T47D (cell line): ENCODE data around the gene ADAMTS15.

Source experiments
- DNase-seq, 2 experiments: peaks; one replicate each; pipeline versions ENCODE4 v3.0.0 to v3.0.0-alpha.2; 2011 to 2012; ENCODE audit warnings: low read depth in 1 of 2, low spot score in 1 of 2
- JUND ChIP-seq: IDR thresholded peaks from 2 replicates; pipeline ENCODE4 v1.6.1; 2012; ENCODE audit warnings: low read depth
- in situ Hi-C: cut with HindIII; loops from 2 replicates; pipeline ENCODE4 v1.10.0; 2016; ENCODE audit warnings: low sequenced_read_pairs, low pct_unique_long_range_greater_than_20kb

ADAMTS15 gene

DNA sequence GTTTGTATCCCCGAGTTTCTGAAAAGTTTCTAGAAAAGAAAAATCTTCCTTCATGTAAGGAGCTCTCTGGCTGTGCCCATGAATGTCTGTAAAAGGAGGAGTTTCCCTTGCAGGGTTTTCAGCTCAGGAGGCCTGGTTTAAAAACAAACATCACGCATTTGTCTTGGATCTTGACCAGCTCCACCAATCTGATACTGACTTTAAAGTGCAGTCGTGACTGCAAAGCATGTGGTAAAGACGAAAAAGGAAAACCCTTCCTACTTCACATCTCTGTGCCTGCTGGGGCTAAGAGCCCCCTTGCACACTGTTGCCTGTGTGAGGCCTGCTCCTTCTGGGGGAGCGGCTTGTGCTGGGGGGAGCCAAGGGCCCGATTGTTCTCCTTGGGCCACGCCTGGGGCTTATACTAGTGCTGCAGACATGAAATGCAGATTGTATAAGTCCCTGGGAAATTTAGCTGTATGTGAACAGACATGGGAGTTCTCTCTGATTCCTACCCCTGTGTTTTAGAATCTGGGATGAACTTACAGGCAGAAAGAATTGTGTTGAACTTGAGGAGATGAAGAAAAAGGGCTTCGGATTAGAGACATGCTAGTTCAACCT lies 62.1 kb downstream of the ADAMTS15 start:
- in situ Hi-C loops: no loop called here
- TF ChIP-seq JUND: no peak
- peak; percentile 90 to 93 for DNase-seq

GRCh38 chr11:130511765-130512164 lies 63.3 kb downstream of the ADAMTS15 start:
- no peak for TF ChIP-seq JUND
- in situ Hi-C loops: no loop called here
- no peak for DNase-seq

DNA sequence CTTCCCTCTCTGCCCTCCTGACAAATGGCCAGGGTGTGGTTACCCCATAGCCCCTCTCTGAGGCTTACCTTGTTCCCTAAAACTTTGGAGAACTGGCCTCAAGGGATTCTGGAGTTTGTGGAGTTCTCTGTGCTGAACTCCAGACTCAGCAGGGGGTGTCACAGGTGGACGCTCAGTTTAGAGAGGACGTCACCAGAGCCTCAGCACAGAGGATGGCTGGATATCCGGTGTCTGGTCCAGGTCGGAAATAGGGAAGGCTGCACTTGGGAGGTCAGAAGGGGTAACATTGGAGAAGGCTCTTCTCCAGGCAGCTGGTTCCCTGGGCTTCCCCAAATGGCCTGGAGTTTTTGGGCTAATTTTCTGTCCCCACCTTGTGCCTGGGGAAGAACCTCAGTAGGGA lies 64.2 kb downstream of the ADAMTS15 start:
- DNase-seq: no peak
- in situ Hi-C loops: no loop called here
- no peak for TF ChIP-seq JUND

- no peak for TF ChIP-seq JUND
- in situ Hi-C loops: no loop called here
- no peak for DNase-seq
These were observed 64.7 kb downstream of the ADAMTS15 start for GRCh38 chr11:130513132-130513531.

DNA sequence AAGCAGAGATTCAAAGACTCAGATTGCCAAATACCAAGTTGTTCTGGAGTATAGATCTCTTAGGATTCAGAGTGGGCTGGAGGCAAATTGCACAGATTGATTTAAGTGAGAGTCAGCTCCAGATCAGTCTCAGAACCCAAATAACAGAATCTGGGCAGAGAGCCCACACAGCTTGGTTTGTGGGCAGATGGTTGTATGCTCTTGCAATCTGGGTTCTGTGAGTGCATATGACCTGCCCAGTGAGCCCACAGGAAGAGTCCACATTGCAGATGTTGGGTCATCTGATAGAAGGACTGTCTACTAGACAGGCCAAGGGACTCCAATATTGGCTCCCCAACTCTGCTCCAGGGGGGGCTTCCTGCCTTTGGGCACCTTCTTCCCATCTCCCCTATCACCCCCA lies 65.9 kb downstream of the ADAMTS15 start:
- in situ Hi-C loops: no loop called here
- no peak for TF ChIP-seq JUND
- no peak for DNase-seq

DNA sequence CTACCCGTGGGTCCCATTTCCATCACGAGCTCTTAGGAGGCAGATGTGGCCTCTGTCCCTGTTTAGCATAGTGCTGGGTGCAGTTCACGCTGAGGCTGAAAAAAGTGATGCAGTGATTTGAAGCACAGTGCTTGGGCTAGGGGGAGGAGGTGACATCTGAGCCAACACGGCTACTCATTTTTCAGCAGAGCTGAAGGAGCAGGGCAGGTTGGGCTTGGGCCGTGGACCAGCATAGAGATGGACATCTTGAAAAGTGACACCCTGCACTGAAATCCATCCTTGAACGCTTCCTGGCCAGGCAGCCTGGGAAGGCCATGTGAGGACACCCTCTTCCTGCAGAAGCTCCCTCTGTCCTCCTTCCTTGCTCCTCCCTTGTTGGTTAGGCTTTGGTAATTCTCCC lies 66.4 kb downstream of the ADAMTS15 start:
- DNase-seq: no peak
- in situ Hi-C loops: no loop called here
- TF ChIP-seq JUND: no peak

- peak in 1 of 2 experiments; percentile 39 for DNase-seq
- in situ Hi-C loops: no loop called here
- TF ChIP-seq JUND: no peak
These were observed 67.5 kb downstream of the ADAMTS15 start for GRCh38 chr11:130515829-130516553.

DNA sequence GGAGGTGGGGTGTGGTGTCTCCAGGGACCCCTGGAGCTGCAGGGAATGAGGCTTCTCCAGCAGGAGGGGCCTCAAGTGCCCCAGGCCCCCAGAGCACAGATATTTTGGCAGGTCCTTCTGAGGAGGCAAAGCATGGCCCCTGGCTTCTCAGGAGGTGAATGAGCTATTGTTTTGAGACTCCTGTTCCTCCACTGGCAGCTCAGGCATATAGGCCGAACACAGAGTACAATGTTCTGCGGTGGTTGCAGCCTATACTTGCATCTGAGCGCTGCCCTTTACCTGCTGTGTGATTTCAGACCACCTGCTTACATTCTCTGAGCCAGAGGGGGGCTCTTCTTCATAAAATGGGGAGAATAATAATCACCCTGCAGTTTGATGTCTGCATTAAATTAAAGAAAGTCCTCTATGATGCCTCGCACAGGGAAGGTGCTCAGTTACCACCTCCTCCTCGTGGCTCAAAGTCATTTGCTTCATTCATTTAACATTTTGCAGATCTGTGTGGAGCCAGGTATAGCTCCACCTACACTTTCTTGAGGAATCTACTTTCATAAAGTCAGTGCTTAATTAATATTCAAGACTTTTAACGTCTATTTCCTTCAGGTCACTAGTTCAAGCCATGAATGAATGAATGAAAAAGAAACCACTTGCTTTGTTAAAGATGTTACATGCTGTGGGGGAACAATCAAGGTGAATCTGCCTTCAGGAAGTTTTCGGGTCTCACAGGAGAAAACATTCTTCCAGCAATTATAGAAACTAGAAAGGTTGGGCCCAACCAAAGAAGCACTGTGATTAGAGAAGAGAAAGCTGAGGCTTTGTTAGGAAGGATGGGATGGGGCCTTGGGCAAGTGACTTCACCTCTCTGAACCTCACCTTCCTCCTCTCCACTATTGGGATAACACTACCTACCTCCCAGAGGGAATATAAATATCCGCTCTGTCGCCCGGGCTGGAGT lies 68.4 kb downstream of the ADAMTS15 start:
- DNase-seq: no peak
- in situ Hi-C loops: no loop called here
- no peak for TF ChIP-seq JUND

- DNase-seq: no peak
- in situ Hi-C loops: no loop called here
- no peak for TF ChIP-seq JUND
These were observed 69.8 kb downstream of the ADAMTS15 start for GRCh38 chr11:130518164-130518680.

DNA sequence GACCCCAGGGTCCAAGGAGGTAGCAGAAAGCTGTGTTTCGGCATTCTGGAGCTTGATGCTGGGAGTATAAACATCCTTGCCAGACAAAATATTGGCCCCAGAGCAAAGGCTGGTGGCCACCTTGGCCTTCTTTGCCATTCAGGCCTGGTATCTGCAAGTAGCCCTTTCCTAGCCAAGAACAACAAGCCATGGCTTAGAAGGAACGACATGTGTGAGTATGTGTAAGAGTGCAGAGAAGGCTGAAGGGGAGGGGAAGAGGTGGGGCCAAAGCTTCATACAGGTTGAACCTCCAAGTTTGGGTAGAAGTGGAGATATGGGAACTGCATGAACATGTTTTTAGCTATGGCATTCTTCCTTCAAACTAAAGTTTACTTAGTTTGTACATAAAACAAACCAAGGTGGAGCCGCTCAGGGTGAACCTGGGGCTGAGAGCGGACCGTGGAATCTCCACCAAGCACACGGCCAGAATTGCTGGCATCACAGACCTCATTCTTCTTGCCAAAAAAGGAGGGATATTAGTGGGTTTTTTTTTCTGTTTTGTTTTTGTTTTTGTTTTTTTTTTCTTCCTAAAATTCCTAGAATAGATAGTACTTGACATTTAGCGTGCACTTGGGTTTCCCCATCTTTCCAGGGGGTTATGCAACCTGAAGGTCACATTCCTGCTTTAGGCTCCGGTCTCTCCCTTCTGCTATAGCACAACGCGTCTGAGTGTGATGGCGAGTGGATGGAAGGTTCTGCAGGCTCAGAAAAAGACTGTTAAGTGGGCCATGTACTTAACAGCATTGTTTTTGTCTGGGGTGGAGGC lies 70.9 kb downstream of the ADAMTS15 start:
- TF ChIP-seq JUND: no peak
- in situ Hi-C loops: no loop called here

GRCh38 chr11:130520271-130520671 lies 71.8 kb downstream of the ADAMTS15 start:
- DNase-seq: no peak
- no peak for TF ChIP-seq JUND

More for the DNA sequence above, 70.9 kb downstream of the ADAMTS15 start:
- DNase-seq: no peak

More at GRCh38 chr11:130520271-130520671, 71.8 kb downstream of the ADAMTS15 start:
- in situ Hi-C loops: no loop called here
